Liver (tissue), 9 donors: ENCODE data around the gene ASB15. TPM values are rescaled to one million over a fixed set of nuclear protein-coding genes. Genes with fewer than 3 reads are reported as not detected.

Source experiments
- DNase-seq: peaks from one replicate; pipeline ENCODE4 v3.0.0-alpha.2; 2017; ENCODE audit warnings: low spot score
- H3K27ac ChIP-seq, 2 donors: one replicate each; pipeline ENCODE4 v1.7.0; 2013; ENCODE audit warnings: inconsistent platforms in 2 of 2, low read length in 2 of 2, control low read depth in 1 of 2, low read depth in 1 of 2, mild to moderate bottlenecking in 1 of 2
- H3K27me3 ChIP-seq, 4 donors: one replicate each; pipeline versions ENCODE4 v1.6.1 to v1.7.0; 2013; ENCODE audit warnings: low read length in 3 of 4, inconsistent platforms in 1 of 4, mild to moderate bottlenecking in 1 of 4, moderate library complexity in 1 of 4; ENCODE audit not compliant: control insufficient read depth in 4 of 4, insufficient read depth in 4 of 4
- H3K36me3 ChIP-seq, 4 donors: one replicate each; pipeline versions ENCODE4 v1.6.1 to v1.7.0; 2013; ENCODE audit warnings: low read length in 3 of 4, mild to moderate bottlenecking in 3 of 4, low read depth in 1 of 4, moderate library complexity in 1 of 4; ENCODE audit not compliant: control insufficient read depth in 4 of 4, insufficient read depth in 3 of 4
- H3K4me1 ChIP-seq, 4 donors: one replicate each; pipeline versions ENCODE4 v1.6.1 to v1.7.0; 2013; ENCODE audit warnings: low read length in 3 of 4, mild to moderate bottlenecking in 3 of 4, moderate library complexity in 1 of 4; ENCODE audit not compliant: control insufficient read depth in 4 of 4, insufficient read depth in 4 of 4
- H3K4me3 ChIP-seq, 3 donors: one replicate each; pipeline versions ENCODE4 v1.6.1 to v1.7.0; 2013; ENCODE audit warnings: low read length in 3 of 3, control low read depth in 1 of 3, low read depth in 1 of 3, mild to moderate bottlenecking in 1 of 3
- H3K9ac ChIP-seq, 2 donors: one replicate each; pipeline ENCODE4 v1.7.0; 2013; ENCODE audit warnings: low read length in 2 of 2, mild to moderate bottlenecking in 2 of 2, moderate library complexity in 2 of 2, control low read depth in 1 of 2, low read depth in 1 of 2
- H3K9me3 ChIP-seq, 4 donors: one replicate each; pipeline versions ENCODE4 v1.6.1 to v1.7.0; 2013; ENCODE audit warnings: low read length in 3 of 4; ENCODE audit not compliant: control insufficient read depth in 4 of 4
- CTCF ChIP-seq: fragments of 150-350 bp; IDR thresholded peaks from 2 replicates; pipeline ENCODE4 v1.5.1; 2017; ENCODE audit warnings: improper control_type of control experiment, low read depth, low read length; ENCODE audit not compliant: missing input control
- EGR1 ChIP-seq, 2 donors: IDR thresholded peaks; 2 replicates each; pipeline ENCODE4 v1.6.1; 2016 to 2018; ENCODE audit warnings: antibody characterized with exemption in 2 of 2, low read depth in 2 of 2
- GABPA ChIP-seq, 2 donors: IDR thresholded peaks in 1 of 2; conservative IDR thresholded peaks in 1 of 2; 2 replicates each; pipeline ENCODE4 v1.6.1; 2016; ENCODE audit warnings: antibody characterized with exemption in 2 of 2, mild to moderate bottlenecking in 1 of 2, moderate library complexity in 1 of 2
- HNF4A ChIP-seq, 2 donors: conservative IDR thresholded peaks; 2 replicates each; pipeline ENCODE4 v1.6.1; 2016; ENCODE audit warnings: antibody characterized with exemption in 2 of 2, mild to moderate bottlenecking in 2 of 2
- HNF4G ChIP-seq: IDR thresholded peaks from 2 replicates; pipeline ENCODE4 v1.6.1; 2016; ENCODE audit warnings: antibody characterized with exemption
- JUND ChIP-seq, 2 donors: IDR thresholded peaks; 2 replicates each; pipeline ENCODE4 v1.6.1; 2016; ENCODE audit warnings: antibody characterized with exemption in 2 of 2
- MAX ChIP-seq: IDR thresholded peaks from 2 replicates; pipeline ENCODE4 v1.6.1; 2016; ENCODE audit warnings: antibody characterized with exemption
- REST ChIP-seq: IDR thresholded peaks from 2 replicates; pipeline ENCODE4 v1.6.1; 2016; ENCODE audit warnings: antibody characterized with exemption, mild to moderate bottlenecking
- RXRA ChIP-seq, 2 donors: IDR thresholded peaks; 2 replicates each; pipeline ENCODE4 v1.6.1; 2017 to 2018; ENCODE audit warnings: antibody characterized with exemption in 2 of 2, mild to moderate bottlenecking in 1 of 2
- SP1 ChIP-seq: IDR thresholded peaks from 2 replicates; pipeline ENCODE4 v1.6.1; 2018; ENCODE audit warnings: antibody characterized with exemption, mild to moderate bottlenecking
- TAF1 ChIP-seq: conservative IDR thresholded peaks from 2 replicates; pipeline ENCODE4 v1.6.1; 2016; ENCODE audit warnings: antibody characterized with exemption, mild to moderate bottlenecking
- YY1 ChIP-seq: IDR thresholded peaks from 2 replicates; pipeline ENCODE4 v1.6.1; 2016; ENCODE audit warnings: antibody characterized with exemption, mild to moderate bottlenecking
- ZBTB33 ChIP-seq: IDR thresholded peaks from 2 replicates; pipeline ENCODE4 v1.6.1; 2016; ENCODE audit warnings: antibody characterized with exemption
- WGBS: extraction: QIAGEN DNeasy Blood & Tissue Kit; methylation state at CpG from one replicate; pipeline ENCODE4 v1.1.7; 2013; 5-methylcytosine and 5-hydroxymethylcytosine counted together
- polyA plus RNA-seq, 2 donors: library from polyadenylated mRNA; stranded (reverse) in 1 of 2; unstranded in 1 of 2; fragments of 200-250 nt in 1 of 2; fragments of >200 nt in 1 of 2; fragmentation: Nextera tagmentation in 1 of 2; extraction: Ambion mirVana in 1 of 2; gene quantifications; one replicate each; pipeline versions ENCODE4 v1.2.1 to v1.2.3, GENCODE V29; 2013 to 2015
- total RNA-seq, 2 donors: library from RNA; depleted of rRNA; stranded (reverse); fragments of >200 nt; gene quantifications; one replicate each; pipeline ENCODE4 v1.2.3, GENCODE V29; 2014
- TF ChIP-seq, protein P1 (sequence below): IDR thresholded peaks from 2 replicates; pipeline ENCODE4 v1.6.1; 2016; ENCODE audit warnings: antibody characterized with exemption
- donor health status: healthy.
- donor health status: healthy.
- donor health status: healthy.
- donor health status: healthy.
- donor health status: healthy.

Gene ASB15
- total and polyA plus RNA-seq, 4 donors = not detected

DNA sequence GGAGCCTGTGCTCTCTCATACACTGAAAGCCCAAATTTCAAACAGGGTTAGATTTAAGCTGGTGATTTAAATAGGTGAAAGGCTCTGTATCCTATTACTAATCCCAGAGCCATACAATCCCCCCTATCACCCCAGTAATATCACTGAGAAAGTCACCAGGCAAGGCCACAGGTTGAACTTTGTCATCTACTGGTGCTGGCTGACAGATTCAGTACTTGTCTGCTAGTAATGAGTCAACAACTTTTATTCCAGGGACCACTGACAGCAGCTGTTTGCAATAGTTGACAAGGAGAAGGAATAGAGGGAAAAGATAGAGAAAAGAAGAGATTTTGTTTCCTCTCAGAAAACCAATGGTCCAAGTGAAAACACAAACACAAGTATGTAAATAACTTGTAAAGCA is 10.4 kb downstream of the ASB15 start:
- TF ChIP-seq GABPA (IDR thresholded peaks at IDR 0.05 in 1 of 2, conservative IDR thresholded peaks at IDR 0.05 in 1 of 2) = no peak
- TF ChIP-seq EGR1 (IDR thresholded peaks at IDR 0.05; ENCODE audit: low read depth in 2 of 2) = no peak
- TF ChIP-seq HNF4A (conservative IDR thresholded peaks at IDR 0.05) = peak in 1 of 2 donors; percentile 33
- H3K4me3 ChIP-seq = no peak overlapping the region
- H3K27me3 ChIP-seq = no peaks in the 10 kb centered on the region
- no peak overlapping the region for H3K9ac ChIP-seq
- peaks cover 0 to 3% (median 0%) of the 10 kb centered on the region in 4 donors for H3K4me1 ChIP-seq
- DNase-seq = no peak
- H3K27ac ChIP-seq = no peak overlapping the region
- H3K36me3 ChIP-seq = no peaks in the 10 kb centered on the region
- no peaks in the 10 kb centered on the region for H3K9me3 ChIP-seq

DNA sequence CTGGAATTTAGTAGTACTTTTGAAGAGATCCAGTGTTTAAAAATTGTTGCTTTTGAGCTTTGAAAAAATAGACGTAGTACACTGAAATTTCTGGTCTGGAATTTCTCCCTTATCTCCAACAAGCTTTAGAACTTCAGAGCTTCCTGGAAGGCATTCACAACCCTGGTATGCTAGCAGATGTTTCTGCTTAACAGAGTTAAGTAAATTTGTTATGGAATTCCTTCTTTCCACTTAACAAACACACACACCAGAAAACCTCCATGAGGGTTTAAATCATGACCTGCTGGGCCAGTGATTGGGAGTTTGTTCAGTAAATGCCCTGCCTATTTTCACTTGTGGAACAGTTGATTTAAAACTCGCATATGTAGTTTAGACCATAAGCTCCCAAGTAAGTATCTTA is 13.7 kb downstream of the ASB15 start:
- Histone ChIP-seq H3K27ac (no peak overlapping the region), H3K4me3 (no peak overlapping the region), H3K9ac (no peak overlapping the region), H3K4me1 (peaks cover 0 to 3% (median 0%) of the 10 kb centered on the region in 4 donors), H3K9me3 (no peaks in the 10 kb centered on the region), H3K36me3 (no peaks in the 10 kb centered on the region), H3K27me3 (no peaks in the 10 kb centered on the region)
- DNase-seq = no peak
- WGBS = 76% methylated on average over 2 of the region's 2 CpGs
- no peak for TF ChIP-seq TAF1
- TF ChIP-seq JUND (IDR thresholded peaks at IDR 0.05) = no peak
- TF ChIP-seq CTCF = no peak
- no peak for TF ChIP-seq MAX

DNA sequence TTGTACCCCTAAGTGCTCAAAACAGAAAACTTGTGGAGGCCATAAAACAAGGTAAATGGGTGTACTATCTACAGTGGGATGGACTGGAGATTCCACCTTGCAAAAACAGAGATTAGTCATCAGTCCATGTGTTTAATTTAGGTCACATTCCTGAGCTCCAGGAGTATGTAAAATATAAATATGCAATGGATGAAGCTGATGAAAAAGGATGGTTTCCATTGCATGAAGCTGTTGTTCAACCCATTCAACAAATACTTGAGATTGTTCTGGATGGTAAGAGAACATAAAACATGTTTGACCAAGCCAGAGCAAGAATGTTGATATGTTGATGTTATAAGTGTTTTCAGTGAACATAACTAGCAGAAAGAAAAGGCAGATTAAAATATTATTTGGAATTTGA is 14.6 kb downstream of the ASB15 start:
- Histone ChIP-seq H3K27me3 (no peaks in the 10 kb centered on the region), H3K9me3 (no peaks in the 10 kb centered on the region), H3K36me3 (no peaks in the 10 kb centered on the region), H3K9ac (no peak overlapping the region), H3K4me3 (no peak overlapping the region), H3K27ac (no peak overlapping the region), H3K4me1 (peaks cover 0 to 3% (median 0%) of the 10 kb centered on the region in 4 donors)
- DNase-seq = no peak
- TF ChIP-seq, protein P1, sequence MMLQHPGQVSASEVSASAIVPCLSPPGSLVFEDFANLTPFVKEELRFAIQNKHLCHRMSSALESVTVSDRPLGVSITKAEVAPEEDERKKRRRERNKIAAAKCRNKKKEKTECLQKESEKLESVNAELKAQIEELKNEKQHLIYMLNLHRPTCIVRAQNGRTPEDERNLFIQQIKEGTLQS = no peak
- TF ChIP-seq HNF4G (no peak), ZBTB33 (no peak), JUND (IDR thresholded peaks at IDR 0.05) (no peak), HNF4A (conservative IDR thresholded peaks at IDR 0.05) (no peak), MAX (no peak), EGR1 (IDR thresholded peaks at IDR 0.05; ENCODE audit: low read depth in 2 of 2) (no peak), RXRA (IDR thresholded peaks at IDR 0.05) (no peak), REST (no peak), TAF1 (no peak), SP1 (no peak), CTCF (no peak), YY1 (no peak), GABPA (IDR thresholded peaks at IDR 0.05 in 1 of 2, conservative IDR thresholded peaks at IDR 0.05 in 1 of 2) (no peak)
